ENCODE measurements around the gene RNF215. TPM values are rescaled to one million over a fixed set of nuclear protein-coding genes. Genes with fewer than 3 reads are reported as not detected.

Gene RNF215
- total RNA-seq, 1 donor from 2014 or later = 24.5 TPM

- no peaks in the 10 kb centered on the region for H3K9me3 Mint-ChIP-seq (ENCODE audit: unreplicated experiment)
- H3K4me3 ChIP-seq (ENCODE audit: insufficient read depth, low read depth, low read length) = no peak overlapping the region
- no peak overlapping the region for H3K27ac ChIP-seq (ENCODE audit: low read depth, low read length)
- no peak overlapping the region for H3K9ac ChIP-seq (ENCODE audit: low read length)
- no peaks in the 10 kb centered on the region for H3K27me3 Mint-ChIP-seq (ENCODE audit: low read depth, unreplicated experiment)
- peak overlapping the region; percentile 7 for H3K27ac Mint-ChIP-seq (ENCODE audit: unreplicated experiment)
- peaks cover 41% of the 10 kb centered on the region for H4K20me1 ChIP-seq (ENCODE audit: insufficient read depth, low read length)
- no peaks in the 10 kb centered on the region for H3K4me1 Mint-ChIP-seq (ENCODE audit: low read depth, unreplicated experiment)
- H3K79me2 ChIP-seq (ENCODE audit: insufficient read depth, low read length) = no peaks in the 10 kb centered on the region
- no peak overlapping the region for H3K4me2 ChIP-seq (ENCODE audit: low read length)
- DNase-seq (ENCODE audit: low read depth) (no peak), FAIRE-seq (no peak)
- H2AFZ ChIP-seq (ENCODE audit: low read depth, low read length) = no peak overlapping the region
- H3K36me3 ChIP-seq (ENCODE audit: insufficient read depth, low read length) = peaks cover 83% of the 10 kb centered on the region
- no peak overlapping the region for H3K4me3 Mint-ChIP-seq (ENCODE audit: unreplicated experiment)
- H3K36me3 Mint-ChIP-seq (ENCODE audit: low read depth, unreplicated experiment) = peaks cover 54% of the 10 kb centered on the region
- TF ChIP-seq CTCF (IDR thresholded peaks at IDR 0.05; ENCODE audit: insufficient read depth, low read depth, low read length) (no peak), EZH2 (IDR thresholded peaks at IDR 0.05; ENCODE audit: insufficient read depth, low read length) (no peak)
- no peaks in the 10 kb centered on the region for H3K9me3 ChIP-seq (ENCODE audit: insufficient read depth, low read depth, low read length)
- H3K27me3 ChIP-seq (ENCODE audit: insufficient read depth, low read length) = no peaks in the 10 kb centered on the region
- no peaks in the 10 kb centered on the region for H3K4me1 ChIP-seq (ENCODE audit: insufficient read depth, low read length)
These were observed 49.8 kb downstream of the RNF215 start for GRCh38 chr22:30337461-30337778.

GRCh38 chr22:30336752-30337460 is 50.3 kb downstream of the RNF215 start:
- no peaks in the 10 kb centered on the region for H3K4me1 Mint-ChIP-seq (ENCODE audit: low read depth, unreplicated experiment)
- no peak overlapping the region for H2AFZ ChIP-seq (ENCODE audit: low read depth, low read length)
- DNase-seq (ENCODE audit: low read depth) = no peak
- H3K27me3 Mint-ChIP-seq (ENCODE audit: low read depth, unreplicated experiment) = no peaks in the 10 kb centered on the region
- no peak overlapping the region for H3K27ac Mint-ChIP-seq (ENCODE audit: unreplicated experiment)
- peaks cover 38% of the 10 kb centered on the region for H4K20me1 ChIP-seq (ENCODE audit: insufficient read depth, low read length)
- no peak for TF ChIP-seq EZH2 (IDR thresholded peaks at IDR 0.05; ENCODE audit: insufficient read depth, low read length)
- no peak for TF ChIP-seq CTCF (IDR thresholded peaks at IDR 0.05; ENCODE audit: insufficient read depth, low read depth, low read length)
- H3K79me2 ChIP-seq (ENCODE audit: insufficient read depth, low read length) = no peaks in the 10 kb centered on the region
- no peak for FAIRE-seq
- H3K4me3 Mint-ChIP-seq (ENCODE audit: unreplicated experiment) = no peak overlapping the region
- H3K36me3 Mint-ChIP-seq (ENCODE audit: low read depth, unreplicated experiment) = peaks cover 52% of the 10 kb centered on the region
- H3K4me1 ChIP-seq (ENCODE audit: insufficient read depth, low read length) = no peaks in the 10 kb centered on the region
- H3K9me3 ChIP-seq (ENCODE audit: insufficient read depth, low read depth, low read length) = no peaks in the 10 kb centered on the region
- no peak overlapping the region for H3K27ac ChIP-seq (ENCODE audit: low read depth, low read length)
- H3K36me3 ChIP-seq (ENCODE audit: insufficient read depth, low read length) = peaks cover 82% of the 10 kb centered on the region
- H3K27me3 ChIP-seq (ENCODE audit: insufficient read depth, low read length) = no peaks in the 10 kb centered on the region
- no peak overlapping the region for H3K4me3 ChIP-seq (ENCODE audit: insufficient read depth, low read depth, low read length)
- no peak overlapping the region for H3K4me2 ChIP-seq (ENCODE audit: low read length)
- no peak overlapping the region for H3K9ac ChIP-seq (ENCODE audit: low read length)
- H3K9me3 Mint-ChIP-seq (ENCODE audit: unreplicated experiment) = no peaks in the 10 kb centered on the region

- Histone ChIP-seq H3K27me3 (ENCODE audit: insufficient read depth, low read length) (no peaks in the 10 kb centered on the region), H3K79me2 (ENCODE audit: insufficient read depth, low read length) (no peaks in the 10 kb centered on the region), H3K9me3 (ENCODE audit: insufficient read depth, low read depth, low read length) (no peaks in the 10 kb centered on the region), H3K4me3 (ENCODE audit: insufficient read depth, low read depth, low read length) (no peak overlapping the region), H3K27ac (ENCODE audit: low read depth, low read length) (no peak overlapping the region), H4K20me1 (ENCODE audit: insufficient read depth, low read length) (peaks cover 37% of the 10 kb centered on the region), H3K9ac (ENCODE audit: low read length) (no peak overlapping the region), H3K36me3 (ENCODE audit: insufficient read depth, low read length) (peaks cover 75% of the 10 kb centered on the region), H2AFZ (ENCODE audit: low read depth, low read length) (no peak overlapping the region), H3K4me2 (ENCODE audit: low read length) (no peak overlapping the region), H3K4me1 (ENCODE audit: insufficient read depth, low read length) (no peaks in the 10 kb centered on the region)
- Mint-ChIP-seq H3K27ac (ENCODE audit: unreplicated experiment) (no peak overlapping the region), H3K9me3 (ENCODE audit: unreplicated experiment) (no peaks in the 10 kb centered on the region), H3K27me3 (ENCODE audit: low read depth, unreplicated experiment) (no peaks in the 10 kb centered on the region), H3K4me3 (ENCODE audit: unreplicated experiment) (no peak overlapping the region), H3K36me3 (ENCODE audit: low read depth, unreplicated experiment) (peaks cover 45% of the 10 kb centered on the region), H3K4me1 (ENCODE audit: low read depth, unreplicated experiment) (peaks cover 2% of the 10 kb centered on the region)
- FAIRE-seq = no peak
- no peak for DNase-seq (ENCODE audit: low read depth)
- no peak for TF ChIP-seq EZH2 (IDR thresholded peaks at IDR 0.05; ENCODE audit: insufficient read depth, low read length)
- no peak for TF ChIP-seq CTCF (IDR thresholded peaks at IDR 0.05; ENCODE audit: insufficient read depth, low read depth, low read length)
These were observed 52.0 kb downstream of the RNF215 start for GRCh38 chr22:30335236-30335635.
